Stimulated activated naive CD4-positive, alpha-beta T cell (primary cell): ENCODE results near the gene ALDH3B2.
"Not testable (repeated sequence)": the region's sequence is repeated elsewhere in the genome, so short reads cannot be mapped to it uniquely, and the experiment has no call there.

Experiments
- DNase-seq, 6 experiments: peaks; one replicate each; lab custom pipeline; 2025; lab: John Stamatoyannopoulos, UW

ALDH3B2 gene, protein sequence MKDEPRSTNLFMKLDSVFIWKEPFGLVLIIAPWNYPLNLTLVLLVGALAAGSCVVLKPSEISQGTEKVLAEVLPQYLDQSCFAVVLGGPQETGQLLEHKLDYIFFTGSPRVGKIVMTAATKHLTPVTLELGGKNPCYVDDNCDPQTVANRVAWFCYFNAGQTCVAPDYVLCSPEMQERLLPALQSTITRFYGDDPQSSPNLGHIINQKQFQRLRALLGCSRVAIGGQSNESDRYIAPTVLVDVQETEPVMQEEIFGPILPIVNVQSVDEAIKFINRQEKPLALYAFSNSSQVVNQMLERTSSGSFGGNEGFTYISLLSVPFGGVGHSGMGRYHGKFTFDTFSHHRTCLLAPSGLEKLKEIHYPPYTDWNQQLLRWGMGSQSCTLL

DNA sequence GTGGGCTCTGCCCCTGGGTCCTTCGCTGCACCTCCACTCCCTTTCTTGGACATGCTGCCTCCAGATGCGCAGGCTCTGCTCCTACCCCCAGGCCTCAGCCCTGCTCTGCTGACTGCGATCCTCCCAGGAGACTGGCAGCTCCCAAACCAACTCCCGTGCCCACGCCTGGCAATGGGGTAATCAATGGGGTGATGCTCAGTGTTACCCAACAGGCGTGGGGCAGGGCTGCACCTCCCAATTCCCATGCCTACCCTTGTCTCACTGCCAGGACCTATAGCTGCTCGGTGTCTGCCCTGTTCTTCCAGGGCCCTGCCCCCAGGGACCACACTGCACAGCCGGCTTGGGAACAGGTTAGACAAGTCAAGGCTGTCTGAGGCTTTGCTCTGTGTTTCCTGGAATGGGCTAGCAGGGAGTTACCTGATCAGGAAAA, at the start of gene ALDH3B2:
TSS of gene ALDH3B2 (minus strand) at position 182 of the 430 bp plus-strand sequence. CDS start 7,688 bp downstream, outside the sequence.
- DNase-seq = no peak

DNA sequence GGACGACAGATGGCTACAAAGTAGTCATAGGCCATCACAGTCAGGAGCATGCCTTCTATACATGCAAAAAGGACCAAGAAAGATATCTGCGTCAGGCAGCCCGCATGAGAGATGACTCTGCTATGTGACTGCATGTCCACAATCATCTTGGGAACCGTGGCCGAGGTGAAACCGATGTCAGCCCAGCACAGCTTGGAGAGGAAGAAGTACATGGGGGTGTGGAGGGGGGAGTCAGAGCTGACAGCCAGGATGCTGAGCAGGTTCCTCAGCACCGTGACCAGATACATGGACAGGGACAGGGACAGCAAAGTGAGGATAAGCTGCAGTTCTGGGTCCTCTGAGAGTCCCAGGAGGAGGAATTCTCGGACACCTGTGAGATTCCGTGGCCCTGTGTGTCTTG, 48.6 kb upstream of the ALDH3B2 start:
- not testable (repeated sequence) for DNase-seq

DNA sequence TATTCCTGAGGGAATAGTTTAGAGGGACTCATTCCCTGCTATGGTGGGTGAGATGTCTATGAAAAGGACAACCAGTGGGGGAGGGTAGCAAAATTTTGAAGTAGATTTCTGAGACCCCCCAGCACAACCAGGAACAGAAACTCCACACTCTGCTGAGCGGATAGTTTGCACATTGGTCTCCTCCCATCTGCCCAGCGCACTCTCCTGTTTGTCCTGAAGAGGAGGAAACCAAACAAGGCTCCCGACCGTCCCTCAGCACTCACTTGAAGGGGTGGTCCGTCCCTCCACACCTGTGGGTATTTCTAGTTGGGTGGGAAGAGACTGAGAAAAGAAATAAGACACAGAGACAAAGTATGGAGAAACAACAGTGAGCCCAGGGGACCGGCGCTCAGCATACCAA, 41.8 kb upstream of the ALDH3B2 start:
- not testable (repeated sequence) for DNase-seq

DNA sequence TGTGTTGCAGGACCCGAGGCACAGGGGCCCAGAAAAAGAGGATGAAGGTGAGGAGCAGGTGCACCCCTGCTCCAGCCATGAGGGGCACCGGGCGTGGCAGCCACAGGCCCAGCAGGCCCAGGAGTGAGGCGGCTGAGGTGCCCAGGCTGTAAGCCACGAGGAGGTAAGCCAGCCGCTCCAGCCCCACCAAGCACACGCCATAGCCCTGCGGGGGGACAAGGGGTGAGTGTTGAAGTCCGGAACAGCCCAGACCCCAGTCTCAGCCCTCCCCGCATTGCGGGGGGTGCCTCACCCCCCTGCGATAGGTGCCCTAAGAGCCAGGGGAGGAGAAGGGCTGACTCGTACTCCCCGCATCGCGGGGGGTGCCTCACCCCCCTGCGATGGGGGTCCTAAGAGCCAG, 41.4 kb upstream of the ALDH3B2 start:
- DNase-seq = not testable (repeated sequence)

DNA sequence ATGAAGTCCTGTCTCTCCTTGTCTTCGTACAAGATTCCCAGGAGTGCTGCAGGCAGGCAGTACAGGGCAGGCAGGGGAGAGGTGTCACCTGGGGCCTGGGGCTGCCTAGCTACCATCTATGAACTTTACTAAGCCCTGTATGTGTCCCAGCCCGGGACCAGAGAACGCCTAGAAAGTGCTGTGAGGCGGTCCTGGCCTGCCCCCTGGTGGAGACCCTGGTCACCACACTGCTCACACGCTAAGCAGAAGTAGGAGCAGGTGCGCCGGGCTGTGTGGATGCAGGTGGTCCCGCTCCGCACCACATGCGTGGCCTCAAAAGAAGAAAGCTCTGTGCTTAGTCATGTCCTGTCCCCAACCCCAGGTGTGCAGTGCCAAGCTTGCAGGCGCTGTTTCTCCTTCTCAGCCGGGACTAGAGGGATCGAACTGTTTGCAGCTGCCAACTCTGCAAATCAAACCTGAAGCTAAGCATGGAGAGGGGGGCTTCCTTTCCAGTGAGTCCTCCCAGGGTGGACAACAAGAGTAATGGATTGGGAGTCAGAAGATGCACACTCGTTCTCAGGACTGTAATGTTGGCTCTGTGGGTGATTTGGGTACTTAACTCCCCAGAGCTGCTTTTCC, 39.6 kb upstream of the ALDH3B2 start:
- peak in 1 of 6 experiments; percentile 31 for DNase-seq

DNA sequence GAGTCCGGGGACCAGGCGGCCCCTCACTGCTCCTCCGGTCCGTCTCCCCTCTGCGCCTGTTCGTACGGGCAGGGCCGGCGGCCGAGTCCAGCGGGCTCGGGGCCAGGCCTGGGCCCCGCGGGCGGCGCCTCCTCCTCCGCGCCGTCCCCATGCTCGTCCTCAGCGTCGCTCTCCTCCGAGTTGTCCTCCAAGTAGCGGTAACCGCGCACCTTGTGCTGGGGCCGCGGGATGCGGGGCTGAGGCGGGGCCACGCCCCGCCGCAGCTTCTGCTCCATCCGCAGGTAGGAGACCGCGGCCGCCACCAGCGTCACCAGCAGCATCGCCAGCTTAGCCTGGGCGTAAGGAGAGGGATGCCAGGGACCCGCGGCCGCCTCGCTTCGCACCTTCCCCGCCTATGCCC, 37.3 kb upstream of the ALDH3B2 start:
- DNase-seq = not testable (repeated sequence)

DNA sequence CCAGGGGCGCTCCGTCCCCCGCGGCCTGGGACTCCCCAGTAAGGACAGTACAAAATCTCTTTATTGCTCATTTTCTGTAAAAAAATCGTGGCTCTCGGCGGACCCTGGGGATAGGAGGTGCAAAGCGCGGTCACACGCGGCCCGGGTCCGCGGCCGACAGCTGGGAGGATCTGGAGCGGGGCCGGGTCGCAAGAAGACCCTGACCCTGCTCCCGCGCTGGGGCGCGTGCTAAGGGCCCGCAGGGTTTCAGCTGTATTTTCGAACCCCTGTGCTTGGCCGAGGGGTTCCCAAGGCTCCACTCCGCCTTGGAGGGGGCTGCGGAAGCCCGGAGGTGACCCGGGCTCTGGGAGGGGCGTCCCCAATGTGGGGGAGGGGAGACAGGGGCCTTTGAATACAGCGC, 36.8 kb upstream of the ALDH3B2 start:
- not testable (repeated sequence) for DNase-seq

DNA sequence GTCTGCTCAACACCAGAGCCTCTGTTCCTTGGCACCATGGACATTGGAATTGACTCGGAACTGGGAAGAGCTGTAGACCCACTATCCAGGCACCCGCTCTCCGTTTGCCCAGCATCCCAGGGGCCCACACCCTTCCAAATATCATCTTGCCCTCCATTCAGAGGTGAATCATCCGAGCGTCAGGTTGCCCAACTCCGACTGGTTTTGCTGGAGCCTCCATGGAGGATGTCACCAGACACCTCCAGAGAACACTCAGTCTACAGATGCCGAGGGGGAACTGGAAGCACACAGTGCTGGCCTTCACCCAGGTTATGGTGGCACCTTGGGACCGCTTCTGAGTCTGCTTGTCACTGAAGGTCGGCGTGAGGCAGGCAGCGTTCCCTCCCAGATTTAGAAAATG, 35.4 kb upstream of the ALDH3B2 start:
- not testable (repeated sequence) for DNase-seq

DNA sequence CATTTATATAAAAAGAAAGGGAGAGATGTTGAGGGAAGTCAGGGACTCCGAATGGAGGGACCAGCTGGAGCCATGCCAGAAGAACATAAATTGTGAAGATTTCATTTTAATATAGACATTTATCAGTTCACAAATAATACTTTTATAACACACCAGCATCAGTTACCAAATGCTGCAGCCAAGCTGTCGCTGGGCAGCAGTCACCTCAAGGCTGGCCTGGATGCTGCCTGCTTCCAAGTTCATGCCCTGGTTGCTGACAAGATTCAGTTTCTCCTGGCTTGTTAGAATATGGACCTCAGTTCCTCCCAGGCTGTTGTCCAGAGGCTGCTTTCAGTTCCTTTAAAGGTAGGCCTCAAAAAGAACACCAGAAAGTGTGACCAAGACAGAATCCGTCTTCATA, 30.8 kb upstream of the ALDH3B2 start:
- DNase-seq = no peak

DNA sequence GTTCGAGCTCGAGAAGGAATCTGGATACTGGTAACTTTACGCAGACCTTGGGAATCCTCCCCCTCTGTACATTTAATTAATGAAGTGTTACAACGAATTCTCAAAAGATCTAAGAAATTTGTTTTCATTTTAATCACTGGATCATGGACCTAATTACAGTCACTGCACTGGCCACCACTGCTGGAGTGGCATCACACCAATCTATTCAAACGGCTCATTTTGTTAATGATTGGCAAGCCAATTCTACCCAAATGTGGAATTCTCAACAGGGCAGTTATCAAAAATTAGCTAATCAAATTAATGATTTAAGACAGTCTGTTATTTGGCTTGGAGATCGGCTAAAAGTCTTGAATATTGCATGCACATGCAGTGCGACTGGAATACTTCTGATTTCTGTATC, 30.1 kb upstream of the ALDH3B2 start:
- DNase-seq = no peak

DNA sequence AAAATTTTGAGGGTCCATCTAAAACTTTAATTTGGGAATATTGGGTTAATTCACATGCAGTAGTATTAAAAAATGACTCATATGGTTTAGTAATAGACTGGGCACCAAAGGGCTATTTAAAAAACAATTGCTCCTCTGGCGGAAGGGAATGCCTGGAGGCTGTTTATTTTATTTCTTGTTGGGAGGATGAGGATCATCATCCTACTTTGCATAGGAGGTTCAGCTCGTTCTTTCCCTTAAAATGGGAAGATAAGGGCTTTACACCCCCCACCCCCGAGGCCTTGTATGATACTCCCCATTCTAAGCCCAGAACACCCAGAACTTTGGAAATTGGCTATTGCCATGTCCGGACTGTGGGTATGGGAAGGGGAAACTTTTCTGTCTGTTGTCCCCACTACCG, 29.3 kb upstream of the ALDH3B2 start:
- DNase-seq = not testable (repeated sequence)

DNA sequence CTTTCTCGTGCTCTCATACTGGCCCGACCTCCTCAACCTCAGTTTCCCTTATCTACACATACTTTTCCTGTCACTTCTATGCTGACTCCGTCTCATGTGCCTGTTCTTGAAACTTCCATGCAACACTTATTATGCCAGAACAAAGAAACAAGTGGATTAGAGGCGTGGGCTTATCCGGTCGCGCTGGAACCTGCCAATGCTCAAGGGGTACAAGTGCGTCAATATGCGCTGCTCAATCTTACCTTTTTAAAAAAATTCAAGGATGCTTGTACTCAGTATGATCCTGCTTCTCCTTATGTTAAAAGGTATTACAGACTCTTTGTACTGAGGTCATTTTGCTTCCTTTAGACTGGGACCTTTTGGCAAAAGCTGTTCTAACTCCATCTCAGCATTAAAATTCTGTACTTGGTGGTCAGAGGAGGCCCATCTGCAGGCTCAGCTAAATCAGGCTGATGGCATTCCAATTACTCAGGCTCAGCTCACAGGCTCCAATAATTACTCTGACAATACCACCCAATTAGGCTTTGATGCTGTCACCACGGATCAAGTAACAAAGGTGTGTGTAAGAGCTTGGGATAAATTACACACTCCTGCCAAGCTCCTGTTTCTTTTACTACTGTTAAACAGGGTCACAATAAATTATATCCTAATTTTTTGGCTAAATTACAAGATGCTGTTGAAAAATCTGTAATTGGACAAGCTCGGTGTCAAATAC, 26.3 kb upstream of the ALDH3B2 start:
- DNase-seq = no peak

DNA sequence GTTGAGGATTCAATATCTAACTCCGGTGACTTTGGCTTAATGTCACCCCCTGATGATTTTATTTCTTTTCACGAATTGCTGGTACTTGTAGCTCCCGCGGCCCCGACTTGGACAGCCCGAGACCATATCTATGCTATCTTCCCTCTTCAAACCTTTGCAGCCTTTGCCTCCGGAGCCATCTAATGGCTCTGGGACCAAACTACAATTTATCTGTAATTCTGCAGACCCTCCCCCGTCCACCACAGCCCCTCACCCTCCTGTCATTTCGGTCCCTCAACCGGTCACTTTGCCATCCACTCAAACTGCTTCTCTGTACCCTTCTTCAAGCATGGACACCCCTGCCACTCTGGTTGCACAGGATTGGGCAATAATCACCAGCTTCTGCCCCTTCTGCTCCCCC, 25.7 kb upstream of the ALDH3B2 start:
- DNase-seq = no peak

DNA sequence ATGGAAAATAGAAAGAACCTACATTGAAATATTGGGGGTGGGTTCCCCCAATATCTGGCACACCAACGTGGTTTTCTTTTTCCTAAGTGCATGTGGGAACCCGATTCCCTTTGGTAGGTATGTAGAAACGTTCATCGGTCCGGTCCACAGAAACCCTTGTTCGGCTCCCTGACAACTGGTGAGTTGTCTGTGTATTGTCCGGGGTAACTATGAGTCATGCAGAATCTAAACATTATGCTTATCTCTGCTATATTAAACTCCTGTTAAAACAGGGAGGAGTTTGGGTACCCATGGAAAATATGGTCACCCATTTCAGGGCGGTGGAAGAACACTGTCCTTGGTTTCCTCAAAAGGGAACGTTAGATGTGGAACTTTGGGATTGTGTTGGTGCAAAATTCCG, 25.1 kb upstream of the ALDH3B2 start:
- no peak for DNase-seq

DNA sequence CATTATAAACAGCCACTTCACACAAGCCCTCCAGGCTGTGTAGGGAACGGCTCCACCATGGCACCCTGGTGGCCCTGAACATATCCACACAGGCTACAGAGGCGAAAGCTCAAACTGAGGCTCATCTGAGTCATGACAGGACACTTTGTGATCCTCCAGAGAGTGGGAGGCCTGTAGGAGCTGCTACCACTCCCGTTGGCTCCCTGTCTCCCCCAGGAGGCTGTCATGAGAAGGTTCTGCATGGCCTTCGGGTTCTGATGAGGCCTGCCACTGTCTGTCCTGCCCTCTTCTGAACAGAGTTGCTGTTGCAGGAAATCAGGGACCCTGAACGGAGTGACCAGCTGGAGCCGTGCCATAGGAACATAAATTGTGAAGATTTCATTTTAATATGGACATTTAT, 23.8 kb upstream of the ALDH3B2 start:
- DNase-seq = no peak

DNA sequence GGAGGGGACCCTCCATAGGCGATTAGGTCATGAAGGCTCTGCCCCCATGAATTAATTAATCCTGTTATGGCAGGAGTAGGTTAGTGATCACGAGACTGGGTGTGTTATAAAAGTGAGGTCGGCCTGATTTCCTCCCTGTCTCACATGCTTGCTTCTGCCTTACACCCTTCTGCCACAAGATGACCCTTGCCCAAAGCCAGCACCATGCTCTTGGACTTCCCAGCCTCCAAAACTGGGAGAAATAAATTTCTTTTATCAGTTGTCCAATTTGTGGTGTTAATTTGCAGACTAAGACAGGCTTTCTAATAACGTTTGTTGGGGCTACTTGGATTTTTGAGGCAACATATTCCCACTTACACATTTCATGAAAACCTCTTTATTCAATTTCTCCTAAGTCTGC, 23.4 kb upstream of the ALDH3B2 start:
- no peak for DNase-seq

DNA sequence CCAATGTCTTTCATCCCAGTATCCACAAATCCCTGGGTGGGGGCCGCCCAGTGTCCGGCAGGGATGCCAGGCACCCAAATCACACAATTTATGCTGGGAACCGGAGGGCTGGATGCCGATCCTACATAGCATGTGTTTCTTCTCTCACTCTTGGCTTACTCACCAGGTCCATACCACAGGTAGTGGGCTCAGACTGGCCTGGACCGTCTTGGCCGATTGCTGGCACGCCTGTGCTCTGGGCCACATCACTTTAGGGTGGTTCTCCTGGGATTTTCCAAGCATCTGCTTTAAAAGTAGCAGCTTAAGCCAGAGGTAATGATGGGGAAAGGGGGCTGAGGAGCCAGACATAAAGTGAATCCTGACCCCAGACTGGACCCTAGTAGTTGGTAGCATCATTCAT, 22.6 kb upstream of the ALDH3B2 start:
- no peak for DNase-seq

DNA sequence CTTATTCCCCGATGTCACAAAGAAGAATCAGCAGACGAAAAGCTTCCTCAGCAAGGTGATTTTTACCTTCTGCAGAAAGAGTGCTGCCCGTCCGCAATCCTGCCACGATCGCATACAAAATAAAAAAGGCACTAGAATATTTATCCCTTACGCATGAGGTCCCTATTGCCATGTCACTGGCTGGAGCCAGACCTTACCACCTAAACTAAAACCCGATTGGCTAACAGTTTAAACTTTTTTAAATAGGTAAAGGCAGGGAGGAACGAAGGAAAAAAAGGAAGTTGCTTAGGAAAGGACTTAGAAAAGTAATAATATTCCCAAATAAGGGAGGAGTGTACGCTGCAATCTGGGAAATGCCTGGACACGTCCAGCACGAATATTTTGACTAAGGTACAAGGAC, 21.2 kb upstream of the ALDH3B2 start:
- DNase-seq = no peak

DNA sequence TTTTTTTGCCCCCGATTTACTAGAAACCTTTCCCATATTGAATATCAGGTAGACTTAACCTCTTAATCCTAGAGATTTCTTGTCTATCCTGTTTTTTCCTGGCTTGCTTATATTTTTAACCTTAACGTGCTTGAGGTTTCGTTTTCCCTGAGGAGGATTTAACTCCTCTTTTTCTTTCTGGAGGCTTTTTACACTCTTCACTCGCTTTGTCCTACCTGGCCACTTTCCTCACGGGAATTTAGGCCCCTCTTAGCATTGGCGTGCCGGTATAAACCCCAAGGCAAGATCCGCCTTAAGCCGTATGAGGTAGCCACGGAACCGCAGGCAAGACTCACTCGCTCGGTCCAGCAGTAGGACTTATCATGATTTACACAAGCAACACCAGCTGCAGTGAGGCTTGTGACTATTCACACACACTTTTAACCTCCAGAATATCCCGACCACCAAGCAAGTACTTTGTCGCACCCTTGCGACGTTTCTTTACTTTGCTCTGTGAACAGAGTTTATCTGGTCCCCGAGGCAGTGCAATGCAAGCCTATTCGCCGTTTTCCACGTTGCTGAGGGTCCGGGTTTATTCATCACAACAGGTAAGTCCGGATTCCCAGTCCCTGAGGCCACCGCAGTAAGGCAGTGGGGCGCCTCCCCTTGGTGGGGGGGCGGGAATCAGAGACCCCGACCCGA, 20.6 kb upstream of the ALDH3B2 start:
- no peak for DNase-seq

DNA sequence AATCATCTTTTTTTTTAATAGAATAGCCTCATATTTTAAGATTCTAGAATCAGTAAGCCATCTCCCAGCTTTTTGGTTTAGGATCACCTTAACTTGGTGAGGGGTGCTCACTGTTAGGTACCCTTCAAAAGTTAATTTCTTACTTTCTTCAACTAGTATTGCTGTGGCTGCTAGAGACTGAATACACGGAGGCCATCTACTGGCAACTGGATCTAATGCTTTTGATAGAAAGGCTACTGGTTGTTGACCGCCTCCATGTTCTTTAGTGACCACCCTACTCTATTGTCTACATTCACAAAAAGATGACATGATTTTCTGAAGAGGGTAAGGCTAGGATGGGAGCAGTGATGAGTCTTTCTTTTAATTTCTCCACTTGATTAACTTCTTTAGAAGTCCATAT, 16.7 kb upstream of the ALDH3B2 start:
- no peak for DNase-seq

DNA sequence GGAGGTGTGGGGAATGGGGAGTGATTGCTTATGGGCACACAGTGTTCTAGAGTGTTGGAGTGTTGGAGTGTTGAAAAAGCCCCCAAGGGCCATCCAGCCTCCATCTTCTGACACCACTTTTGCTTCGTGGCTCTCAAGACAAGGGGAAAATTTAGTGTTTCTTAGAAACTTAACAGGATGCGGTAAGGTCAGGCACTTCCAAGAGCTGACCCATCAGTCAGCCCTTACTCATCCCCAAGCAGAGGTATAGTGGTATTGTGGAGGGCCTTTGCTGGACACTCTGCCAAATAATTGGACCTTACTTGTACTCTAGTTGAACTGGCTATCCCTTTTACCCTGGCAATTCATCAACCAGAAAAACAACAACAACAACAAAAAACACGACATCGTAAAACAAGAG, 14.8 kb upstream of the ALDH3B2 start:
- DNase-seq = no peak

DNA sequence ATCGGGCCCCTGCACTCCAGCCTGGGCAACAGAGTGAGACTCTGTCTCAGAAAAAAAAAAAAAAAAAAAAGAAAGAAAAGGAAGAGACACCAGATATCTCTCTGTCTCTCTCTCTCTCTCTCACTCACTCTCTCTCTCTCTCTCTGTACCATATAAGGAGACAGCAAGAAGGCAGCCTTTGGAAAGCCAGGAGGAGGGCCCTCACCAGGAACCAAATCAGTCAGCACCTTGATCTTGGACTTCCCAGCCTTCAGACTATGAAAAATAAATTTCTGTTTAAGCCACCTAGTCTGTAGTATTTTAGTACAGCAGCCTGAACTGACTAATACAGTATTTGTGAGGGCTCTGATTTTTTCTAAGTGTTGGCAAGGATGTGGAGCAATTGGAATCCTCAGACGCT, 13.6 kb upstream of the ALDH3B2 start:
- no peak for DNase-seq
